Gastrocnemius medialis (tissue), 4 donors: Measurements from ENCODE around the gene ELL2.

Experiments
- POLR2A ChIP-seq, 2 donors: fragments of 450-650 bp; IDR thresholded peaks; one replicate each; pipeline ENCODE4 v1.6.1; 2017; ENCODE audit warnings: antibody characterized with exemption in 2 of 2, mild to moderate bottlenecking in 2 of 2, moderate library complexity in 2 of 2
- TF ChIP-seq, protein P1 (sequence below), 5 experiments: fragments of 450-650 bp in 3 of 5; fragments of 200-600 bp in 2 of 5; sonication (generic) in 2 of 5; IDR thresholded peaks in 4 of 5; conservative IDR thresholded peaks in 1 of 5; 1 replicate in 4 of 5; 2 replicates in 1 of 5; pipeline ENCODE4 v1.5.1; 2016 to 2019; ENCODE audit warnings: antibody characterized with exemption in 5 of 5, mild to moderate bottlenecking in 3 of 5, moderate library complexity in 3 of 5

DNA sequence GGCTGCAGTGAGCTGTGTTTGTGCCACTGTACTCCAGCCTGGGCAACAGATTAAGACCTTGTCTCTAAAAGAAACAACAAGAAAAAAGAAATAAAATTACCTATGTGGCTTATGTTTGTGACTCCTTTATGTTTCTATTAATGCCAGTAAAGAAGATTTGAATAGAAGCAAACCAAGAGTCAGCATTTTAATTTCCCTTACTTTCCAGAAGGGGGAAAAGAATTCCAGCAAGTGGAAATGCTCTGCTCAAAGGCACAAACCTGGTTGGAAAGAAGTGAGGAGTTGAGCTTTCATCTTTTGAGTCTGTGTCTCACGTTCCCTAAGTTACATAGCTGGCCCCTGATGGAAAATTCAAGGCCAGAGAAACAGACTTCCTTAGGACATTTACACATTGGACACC is 23.6 kb upstream of the ELL2 start:
- TF ChIP-seq POLR2A (IDR thresholded peaks at IDR 0.05), result no peak
- TF ChIP-seq, protein P1, sequence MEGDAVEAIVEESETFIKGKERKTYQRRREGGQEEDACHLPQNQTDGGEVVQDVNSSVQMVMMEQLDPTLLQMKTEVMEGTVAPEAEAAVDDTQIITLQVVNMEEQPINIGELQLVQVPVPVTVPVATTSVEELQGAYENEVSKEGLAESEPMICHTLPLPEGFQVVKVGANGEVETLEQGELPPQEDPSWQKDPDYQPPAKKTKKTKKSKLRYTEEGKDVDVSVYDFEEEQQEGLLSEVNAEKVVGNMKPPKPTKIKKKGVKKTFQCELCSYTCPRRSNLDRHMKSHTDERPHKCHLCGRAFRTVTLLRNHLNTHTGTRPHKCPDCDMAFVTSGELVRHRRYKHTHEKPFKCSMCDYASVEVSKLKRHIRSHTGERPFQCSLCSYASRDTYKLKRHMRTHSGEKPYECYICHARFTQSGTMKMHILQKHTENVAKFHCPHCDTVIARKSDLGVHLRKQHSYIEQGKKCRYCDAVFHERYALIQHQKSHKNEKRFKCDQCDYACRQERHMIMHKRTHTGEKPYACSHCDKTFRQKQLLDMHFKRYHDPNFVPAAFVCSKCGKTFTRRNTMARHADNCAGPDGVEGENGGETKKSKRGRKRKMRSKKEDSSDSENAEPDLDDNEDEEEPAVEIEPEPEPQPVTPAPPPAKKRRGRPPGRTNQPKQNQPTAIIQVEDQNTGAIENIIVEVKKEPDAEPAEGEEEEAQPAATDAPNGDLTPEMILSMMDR (IDR thresholded peaks at IDR 0.05 in 4 of 5, conservative IDR thresholded peaks at IDR 0.05 in 1 of 5), result no peak
